ENCODE data around the gene TWF1.

Gene TWF1

DNA sequence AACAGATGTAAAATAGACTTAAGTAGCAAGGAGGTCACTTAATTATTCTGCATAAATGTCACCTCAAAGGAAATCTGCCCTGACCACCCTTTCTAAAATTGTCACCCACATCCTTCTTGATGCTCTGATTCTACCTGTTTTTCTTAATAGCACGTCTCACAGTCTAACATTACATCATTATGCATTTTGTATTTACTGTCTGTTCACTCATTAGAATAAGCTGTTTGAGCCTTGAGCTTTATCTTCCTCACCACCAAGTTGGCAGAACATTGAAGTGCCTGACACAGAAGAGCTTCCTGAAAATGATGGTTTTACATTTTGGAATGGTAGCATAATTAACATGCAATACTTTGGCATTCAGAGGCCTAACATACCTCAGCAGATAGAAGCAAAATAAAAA lies 21.0 kb upstream of the TWF1 start:
- H3K23ac ChIP-seq (ENCODE audit: low read length in 2 of 2) = no peak overlapping the region
- no peaks in the 10 kb centered on the region for H3K79me1 ChIP-seq (replicated peaks; ENCODE audit: low read length, poor library complexity, severe bottlenecking)
- H2AFZ ChIP-seq (ENCODE audit: low read depth, low read length) = no peak overlapping the region
- no peak overlapping the region for H3K27ac ChIP-seq (ENCODE audit: low read length, poor library complexity, severe bottlenecking)
- no peak for DNase-seq
- H3K14ac ChIP-seq (ENCODE audit: low read length in 2 of 2) = no peak overlapping the region
- H2BK120ac ChIP-seq (ENCODE audit: low read depth, low read length) = no peak overlapping the region
- H3K18ac ChIP-seq (ENCODE audit: low read depth in 1 of 2, low read length in 2 of 2) = no peak overlapping the region
- H4K91ac ChIP-seq (ENCODE audit: low read length) = no peak overlapping the region
- H3K9me3 ChIP-seq (ENCODE audit: control insufficient read depth, low read length) = no peaks in the 10 kb centered on the region
- no peak overlapping the region for H3K9ac ChIP-seq (ENCODE audit: low read length)
- WGBS = 88% methylated on average over 1 of the region's 1 CpG
- H4K8ac ChIP-seq (ENCODE audit: low read length) = no peak overlapping the region
- H3K4me2 ChIP-seq (ENCODE audit: low read length, poor library complexity, severe bottlenecking) = no peak overlapping the region
- no peak overlapping the region for H2BK15ac ChIP-seq (ENCODE audit: low read depth, poor library complexity, severe bottlenecking)
- H3K4ac ChIP-seq (ENCODE audit: low read depth in 1 of 2, low read length in 2 of 2) = no peak overlapping the region
- H2BK5ac ChIP-seq (ENCODE audit: low read depth, low read length, poor library complexity, severe bottlenecking) = no peak overlapping the region
- H2BK12ac ChIP-seq (ENCODE audit: low read length in 2 of 2) = no peak overlapping the region
- H3K27me3 ChIP-seq (ENCODE audit: control insufficient read depth in 1 of 2, insufficient read depth in 1 of 2, low read length in 2 of 2) = no peaks in the 10 kb centered on the region
- H3K4me1 ChIP-seq (ENCODE audit: control insufficient read depth, insufficient read depth, low read depth, low read length) = peaks cover 4% of the 10 kb centered on the region
- no peak overlapping the region for H2AK5ac ChIP-seq (ENCODE audit: low read length, severe bottlenecking)
- H3K36me3 ChIP-seq (ENCODE audit: control insufficient read depth in 1 of 2, insufficient read depth in 2 of 2, low read depth in 1 of 2, low read length in 2 of 2) = no peaks in the 10 kb centered on the region
- no peak overlapping the region for H3K4me3 ChIP-seq (ENCODE audit: insufficient read depth in 1 of 2, low read depth in 1 of 2, low read length in 2 of 2)

DNA sequence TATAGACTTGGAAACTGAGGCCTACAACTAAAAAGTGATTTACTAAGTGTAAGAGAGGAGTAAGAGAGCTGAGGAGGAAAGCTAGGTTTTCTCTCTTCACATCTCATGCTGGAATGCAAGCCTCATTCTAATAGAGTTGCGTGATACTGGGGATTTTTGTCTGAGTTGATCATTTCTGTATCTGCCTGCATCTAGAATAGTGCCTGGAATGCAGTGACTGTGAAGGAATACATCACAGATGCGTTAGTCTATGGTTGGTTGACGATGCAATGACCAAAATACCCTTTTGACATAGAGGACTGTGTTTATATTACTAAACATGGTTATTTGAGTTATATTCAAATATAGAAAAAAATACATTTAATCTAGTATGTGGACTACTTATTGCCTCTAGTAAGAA lies 20.6 kb upstream of the TWF1 start:
- 88% methylated on average over 1 of the region's 3 CpGs for WGBS
- Histone ChIP-seq H3K14ac (ENCODE audit: low read length in 2 of 2) (no peak overlapping the region), H3K18ac (ENCODE audit: low read depth in 1 of 2, low read length in 2 of 2) (no peak overlapping the region)

DNA sequence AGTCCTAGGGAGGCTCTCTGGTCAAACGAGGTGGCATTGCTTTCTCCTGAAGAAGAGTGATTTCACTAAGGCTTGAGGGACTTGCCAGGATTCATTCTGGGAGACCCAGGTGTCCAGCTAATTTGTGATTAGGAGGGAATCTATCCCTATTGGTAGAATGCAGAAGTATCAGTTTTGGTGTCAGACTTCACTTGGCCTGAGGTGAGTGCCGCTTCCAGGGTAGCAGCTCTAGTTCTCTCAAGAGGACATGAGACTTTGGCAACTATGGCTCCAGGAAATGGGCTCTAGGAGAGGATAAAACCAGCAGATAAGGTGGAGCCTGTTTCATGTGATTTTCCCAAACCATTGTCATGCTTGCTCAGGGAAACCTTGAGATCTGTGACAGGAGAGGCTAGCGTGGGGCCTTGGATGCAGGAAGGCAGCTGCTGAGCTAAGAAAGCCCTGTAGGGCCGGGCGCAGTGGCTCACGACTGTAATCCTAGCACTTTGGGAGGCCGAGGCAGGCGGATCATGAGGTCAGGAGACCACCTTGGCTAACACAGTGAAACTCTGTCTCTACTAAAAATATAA lies 18.2 kb upstream of the TWF1 start:
- Histone ChIP-seq H4K8ac (ENCODE audit: low read length) (no peak overlapping the region), H2BK12ac (ENCODE audit: low read length in 2 of 2) (no peak overlapping the region), H3K4me1 (ENCODE audit: control insufficient read depth, insufficient read depth, low read depth, low read length) (no peaks in the 10 kb centered on the region), H3K18ac (ENCODE audit: low read depth in 1 of 2, low read length in 2 of 2) (no peak overlapping the region), H3K4me3 (ENCODE audit: insufficient read depth in 1 of 2, low read depth in 1 of 2, low read length in 2 of 2) (no peak overlapping the region), H3K4me2 (ENCODE audit: low read length, poor library complexity, severe bottlenecking) (no peak overlapping the region), H3K4ac (ENCODE audit: low read depth in 1 of 2, low read length in 2 of 2) (no peak overlapping the region), H2BK15ac (ENCODE audit: low read depth, poor library complexity, severe bottlenecking) (no peak overlapping the region), H3K27me3 (ENCODE audit: control insufficient read depth in 1 of 2, insufficient read depth in 1 of 2, low read length in 2 of 2) (no peaks in the 10 kb centered on the region), H3K14ac (ENCODE audit: low read length in 2 of 2) (no peak overlapping the region), H3K79me1 (replicated peaks; ENCODE audit: low read length, poor library complexity, severe bottlenecking) (no peaks in the 10 kb centered on the region), H2AFZ (ENCODE audit: low read depth, low read length) (no peak overlapping the region), H3K23ac (ENCODE audit: low read length in 2 of 2) (no peak overlapping the region), H3K9ac (ENCODE audit: low read length) (no peak overlapping the region), H2BK5ac (ENCODE audit: low read depth, low read length, poor library complexity, severe bottlenecking) (no peak overlapping the region), H2AK5ac (ENCODE audit: low read length, severe bottlenecking) (no peak overlapping the region), H3K9me3 (ENCODE audit: control insufficient read depth, low read length) (no peaks in the 10 kb centered on the region), H3K36me3 (ENCODE audit: control insufficient read depth in 1 of 2, insufficient read depth in 2 of 2, low read depth in 1 of 2, low read length in 2 of 2) (no peaks in the 10 kb centered on the region), H3K27ac (ENCODE audit: low read length, poor library complexity, severe bottlenecking) (no peak overlapping the region), H2BK120ac (ENCODE audit: low read depth, low read length) (no peak overlapping the region), H4K91ac (ENCODE audit: low read length) (no peak overlapping the region)
- DNase-seq = no peak
- WGBS = 96% methylated on average over 8 of the region's 8 CpGs

More for the DNA sequence above, 20.6 kb upstream of the TWF1 start:
- Histone ChIP-seq H2BK15ac (ENCODE audit: low read depth, poor library complexity, severe bottlenecking) (no peak overlapping the region), H2BK120ac (ENCODE audit: low read depth, low read length) (no peak overlapping the region), H3K27ac (ENCODE audit: low read length, poor library complexity, severe bottlenecking) (peak overlapping the region; percentile 15), H3K4ac (ENCODE audit: low read depth in 1 of 2, low read length in 2 of 2) (no peak overlapping the region), H2AFZ (ENCODE audit: low read depth, low read length) (no peak overlapping the region), H4K91ac (ENCODE audit: low read length) (no peak overlapping the region), H3K9me3 (ENCODE audit: control insufficient read depth, low read length) (no peaks in the 10 kb centered on the region), H4K8ac (ENCODE audit: low read length) (no peak overlapping the region), H3K79me1 (replicated peaks; ENCODE audit: low read length, poor library complexity, severe bottlenecking) (no peaks in the 10 kb centered on the region), H3K36me3 (ENCODE audit: control insufficient read depth in 1 of 2, insufficient read depth in 2 of 2, low read depth in 1 of 2, low read length in 2 of 2) (no peaks in the 10 kb centered on the region), H3K23ac (ENCODE audit: low read length in 2 of 2) (no peak overlapping the region), H3K4me1 (ENCODE audit: control insufficient read depth, insufficient read depth, low read depth, low read length) (peaks cover 4% of the 10 kb centered on the region), H2AK5ac (ENCODE audit: low read length, severe bottlenecking) (no peak overlapping the region), H3K4me3 (ENCODE audit: insufficient read depth in 1 of 2, low read depth in 1 of 2, low read length in 2 of 2) (no peak overlapping the region), H2BK12ac (ENCODE audit: low read length in 2 of 2) (no peak overlapping the region), H2BK5ac (ENCODE audit: low read depth, low read length, poor library complexity, severe bottlenecking) (no peak overlapping the region), H3K27me3 (ENCODE audit: control insufficient read depth in 1 of 2, insufficient read depth in 1 of 2, low read length in 2 of 2) (no peaks in the 10 kb centered on the region), H3K9ac (ENCODE audit: low read length) (no peak overlapping the region), H3K4me2 (ENCODE audit: low read length, poor library complexity, severe bottlenecking) (no peak overlapping the region)
- no peak for DNase-seq

DNA sequence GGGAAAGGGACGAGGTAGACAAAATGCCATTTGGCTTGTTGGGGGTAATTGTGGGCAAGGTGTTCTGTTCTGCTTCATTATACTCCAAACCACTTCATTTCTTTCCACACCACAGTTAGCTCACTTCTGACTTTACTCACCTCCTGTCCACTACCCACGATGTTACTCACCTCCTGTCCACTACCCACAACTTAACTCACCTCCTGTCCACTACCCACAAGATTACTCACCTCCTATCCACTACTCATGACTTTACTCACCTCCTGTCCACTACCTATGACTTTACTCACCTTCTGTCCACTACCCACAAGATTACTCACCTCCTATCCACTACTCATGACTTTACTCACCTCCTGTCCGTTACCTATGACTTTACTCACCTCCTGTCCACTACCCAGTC lies 10.1 kb upstream of the TWF1 start:
- Histone ChIP-seq H2AK5ac (ENCODE audit: low read length, severe bottlenecking) (no peak overlapping the region), H3K36me3 (ENCODE audit: control insufficient read depth in 1 of 2, insufficient read depth in 2 of 2, low read depth in 1 of 2, low read length in 2 of 2) (no peaks in the 10 kb centered on the region), H3K18ac (ENCODE audit: low read depth in 1 of 2, low read length in 2 of 2) (no peak overlapping the region), H3K4me3 (ENCODE audit: insufficient read depth in 1 of 2, low read depth in 1 of 2, low read length in 2 of 2) (no peak overlapping the region), H2BK5ac (ENCODE audit: low read depth, low read length, poor library complexity, severe bottlenecking) (no peak overlapping the region), H4K8ac (ENCODE audit: low read length) (no peak overlapping the region), H3K79me1 (replicated peaks; ENCODE audit: low read length, poor library complexity, severe bottlenecking) (no peaks in the 10 kb centered on the region), H2BK120ac (ENCODE audit: low read depth, low read length) (no peak overlapping the region), H3K14ac (ENCODE audit: low read length in 2 of 2) (no peak overlapping the region), H3K27ac (ENCODE audit: low read length, poor library complexity, severe bottlenecking) (no peak overlapping the region), H4K91ac (ENCODE audit: low read length) (no peak overlapping the region), H3K9me3 (ENCODE audit: control insufficient read depth, low read length) (no peaks in the 10 kb centered on the region), H2AFZ (ENCODE audit: low read depth, low read length) (no peak overlapping the region), H3K4ac (ENCODE audit: low read depth in 1 of 2, low read length in 2 of 2) (no peak overlapping the region), H3K23ac (ENCODE audit: low read length in 2 of 2) (no peak overlapping the region), H3K27me3 (ENCODE audit: control insufficient read depth in 1 of 2, insufficient read depth in 1 of 2, low read length in 2 of 2) (no peaks in the 10 kb centered on the region), H3K4me2 (ENCODE audit: low read length, poor library complexity, severe bottlenecking) (no peak overlapping the region), H3K4me1 (ENCODE audit: control insufficient read depth, insufficient read depth, low read depth, low read length) (no peaks in the 10 kb centered on the region), H2BK12ac (ENCODE audit: low read length in 2 of 2) (no peak overlapping the region), H3K9ac (ENCODE audit: low read length) (no peak overlapping the region), H2BK15ac (ENCODE audit: low read depth, poor library complexity, severe bottlenecking) (no peak overlapping the region)
- 84% methylated on average over 2 of the region's 3 CpGs for WGBS
- DNase-seq = no peak
